ENCODE results near the gene HELZ2.

HELZ2 gene

GRCh38 chr20:63587776-63588591, 13.9 kb upstream of the HELZ2 start:
- TF ChIP-seq CTCF (IDR thresholded peaks at IDR 0.05; ENCODE audit: insufficient read depth, low read length) = no peak
- no peak for TF ChIP-seq GABPA (IDR thresholded peaks at IDR 0.05; ENCODE audit: low read depth)
- no peak for TF ChIP-seq REST (IDR thresholded peaks at IDR 0.05; ENCODE audit: insufficient replicate concordance, low read depth)
- TF ChIP-seq SPI1 (IDR thresholded peaks at IDR 0.05; ENCODE audit: borderline replicate concordance, low read depth) = no peak
- TF ChIP-seq POLR2AphosphoS5 (IDR thresholded peaks at IDR 0.05; ENCODE audit: low read depth) = no peak
- no peak overlapping the region for H3K4me3 ChIP-seq (replicated peaks; ENCODE audit: insufficient read depth, low read length)
- DNase-seq (ENCODE audit: low read depth in 1 of 2, low spot score in 1 of 2) = no peak
- H3K27ac ChIP-seq (replicated peaks) = no peak overlapping the region
- H3K27me3 ChIP-seq (ENCODE audit: insufficient read depth, poor library complexity, severe bottlenecking) = peaks cover 2% of the 10 kb centered on the region

- Histone ChIP-seq H3K4me3 (replicated peaks; ENCODE audit: insufficient read depth, low read length) (no peak overlapping the region), H3K27ac (replicated peaks) (no peak overlapping the region), H3K27me3 (ENCODE audit: insufficient read depth, poor library complexity, severe bottlenecking) (peaks cover 2% of the 10 kb centered on the region)
- no peak for DNase-seq (ENCODE audit: low read depth in 1 of 2, low spot score in 1 of 2)
- TF ChIP-seq REST (IDR thresholded peaks at IDR 0.05; ENCODE audit: insufficient replicate concordance, low read depth) = no peak
- TF ChIP-seq POLR2AphosphoS5 (IDR thresholded peaks at IDR 0.05; ENCODE audit: low read depth) = no peak
- no peak for TF ChIP-seq GABPA (IDR thresholded peaks at IDR 0.05; ENCODE audit: low read depth)
- TF ChIP-seq SPI1 (IDR thresholded peaks at IDR 0.05; ENCODE audit: borderline replicate concordance, low read depth) = no peak
- TF ChIP-seq CTCF (IDR thresholded peaks at IDR 0.05; ENCODE audit: insufficient read depth, low read length) = no peak
Measured at GRCh38 chr20:63587256-63587655, 13.2 kb upstream of the HELZ2 start.

- TF ChIP-seq CTCF (IDR thresholded peaks at IDR 0.05; ENCODE audit: insufficient read depth, low read length) (no peak), GABPA (IDR thresholded peaks at IDR 0.05; ENCODE audit: low read depth) (no peak), REST (IDR thresholded peaks at IDR 0.05; ENCODE audit: insufficient replicate concordance, low read depth) (no peak)
- DNase-seq (ENCODE audit: low read depth in 1 of 2, low spot score in 1 of 2) = no peak
- no peak overlapping the region for H3K4me3 ChIP-seq (replicated peaks; ENCODE audit: insufficient read depth, low read length)
- H3K27me3 ChIP-seq (ENCODE audit: insufficient read depth, poor library complexity, severe bottlenecking) = peaks cover 2% of the 10 kb centered on the region
- no peak overlapping the region for H3K27ac ChIP-seq (replicated peaks)
Measured at GRCh38 chr20:63586797-63587196, 12.8 kb upstream of the HELZ2 start.
